ENCODE data around the gene FFAR2. TPM values are rescaled to one million over a fixed set of nuclear protein-coding genes. Genes with fewer than 3 reads are reported as not detected.

FFAR2 gene
- total RNA-seq, 1 donor from 2014 or later = not detected

DNA sequence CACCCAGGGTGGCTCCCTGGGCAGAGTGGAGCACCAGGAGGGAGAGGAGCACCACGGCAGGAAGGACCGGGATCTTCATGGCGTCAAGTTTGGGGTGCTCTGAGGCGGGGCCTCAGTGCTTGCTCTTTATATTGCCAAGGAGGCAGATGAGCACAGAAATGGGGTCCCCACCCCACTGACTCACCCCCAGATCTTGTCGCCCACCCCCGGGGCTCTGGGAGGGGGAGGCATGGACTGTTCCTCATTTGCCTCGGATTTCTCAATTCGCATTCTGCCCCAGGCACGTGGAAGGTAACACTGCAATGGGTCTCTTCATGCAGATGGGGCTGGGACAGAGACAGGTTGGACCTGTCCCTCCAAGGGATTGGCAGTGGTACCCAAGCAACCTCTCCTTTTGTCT lies 42.3 kb downstream of the FFAR2 start, which contains the start of gene KRTDAP:
Gene KRTDAP, minus strand, starts transcription at position 101 of the 400 bp plus-strand sequence. Its CDS starts 22 bp downstream, at position 79.
- H3K4me3 ChIP-seq = peak within 1 kb of the TSS in 1 of 2 donors; percentile 25

DNA sequence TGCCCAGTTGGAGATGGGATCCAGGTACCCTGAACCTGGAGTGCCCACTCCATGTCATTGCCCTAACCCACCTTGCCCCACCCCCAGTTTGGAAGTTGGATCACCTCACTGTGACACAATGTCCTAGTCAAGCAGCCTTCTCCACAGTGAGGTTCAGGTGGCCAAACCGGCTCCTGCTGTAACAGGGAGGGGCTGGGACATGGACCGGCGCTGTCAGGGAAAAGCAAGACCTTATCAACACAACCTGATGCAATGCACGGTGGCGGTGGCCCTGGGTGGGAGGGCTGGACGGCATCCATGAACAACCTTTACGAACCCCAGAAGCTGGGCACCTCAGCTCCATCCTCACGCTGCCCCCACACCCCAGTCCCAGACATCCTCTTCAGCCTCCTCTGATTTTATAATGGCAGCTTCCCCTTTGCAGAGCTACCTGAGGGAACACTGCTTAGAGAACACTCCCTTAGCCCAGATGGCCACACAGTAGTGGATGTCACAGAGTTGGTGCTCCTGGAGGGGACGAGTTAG lies 43.8 kb downstream of the FFAR2 start:
- H3K4me3 ChIP-seq = no peak overlapping the region
- H3K27ac ChIP-seq = no peak overlapping the region
- no peaks in the 10 kb centered on the region for H3K27me3 ChIP-seq
- DNase-seq (ENCODE audit: extremely low spot score in 2 of 2) = no peak
- intact Hi-C loops (cut with DNase I) = loop anchor here (1.0 to 10.0 kb wide), 2 partner anchors 35 to 137 kb away; partner anchors contain the start of gene FFAR3
- TF ChIP-seq POLR2AphosphoS5 (IDR thresholded peaks at IDR 0.05; ENCODE audit: insufficient read depth in 1 of 2, low read depth in 1 of 2) (peak; percentile 20 to 27), POLR2A (IDR thresholded peaks at IDR 0.05) (no peak)
- no peaks in the 10 kb centered on the region for H3K36me3 ChIP-seq
- peaks cover 5% of the 10 kb centered on the region for H3K4me1 ChIP-seq
- no peaks in the 10 kb centered on the region for H3K9me3 ChIP-seq

More for the DNA sequence above, 42.3 kb downstream of the FFAR2 start, which contains the start of gene KRTDAP:
- no peaks in the 10 kb centered on the region for H3K36me3 ChIP-seq
- peaks cover 5% of the 10 kb centered on the region for H3K4me1 ChIP-seq
- H3K9me3 ChIP-seq = no peaks in the 10 kb centered on the region
- H3K27ac ChIP-seq = no peak within 1 kb of the TSS
- DNase-seq (ENCODE audit: extremely low spot score in 2 of 2) = no peak
- H3K27me3 ChIP-seq = no peaks in the 10 kb centered on the region
- intact Hi-C loops (cut with DNase I) = loop anchor here (10.0 kb wide), 1 partner anchor 136 kb away; the partner anchor contains the start of gene FFAR3
- peak in 1 of 2 donors; percentile 10 for TF ChIP-seq POLR2AphosphoS5 (IDR thresholded peaks at IDR 0.05; ENCODE audit: insufficient read depth in 1 of 2, low read depth in 1 of 2)
- TF ChIP-seq POLR2A (IDR thresholded peaks at IDR 0.05) = no peak

DNA sequence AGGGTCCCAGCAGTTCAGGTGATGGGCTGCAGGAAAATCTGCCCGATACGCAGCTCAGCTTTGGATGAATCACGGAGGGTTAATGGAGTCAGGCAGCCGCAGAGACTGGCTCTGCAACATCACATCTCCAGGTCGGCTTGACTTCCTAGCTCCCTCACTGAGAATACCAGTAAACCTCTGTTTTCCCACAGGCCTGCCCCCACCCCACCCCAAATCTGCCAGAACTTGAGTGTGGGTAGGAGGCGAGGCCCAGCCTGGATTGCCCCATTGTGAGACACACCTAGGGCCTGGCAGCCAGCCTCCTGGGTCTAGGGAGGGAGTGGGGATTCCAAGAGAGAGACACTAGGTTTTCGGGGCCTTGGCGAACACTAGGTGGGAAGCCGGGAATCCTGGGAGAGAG lies 45.9 kb downstream of the FFAR2 start:
- Histone ChIP-seq H3K27me3 (no peaks in the 10 kb centered on the region), H3K4me1 (peaks cover 5% of the 10 kb centered on the region), H3K9me3 (no peaks in the 10 kb centered on the region), H3K36me3 (no peaks in the 10 kb centered on the region), H3K4me3 (no peak overlapping the region), H3K27ac (peak overlapping the region; percentile 48)
- intact Hi-C loops (cut with DNase I) = loop anchor here (10.0 kb wide), 1 partner anchor 139 kb away; the partner anchor contains the start of gene FFAR3
- TF ChIP-seq, protein P1, sequence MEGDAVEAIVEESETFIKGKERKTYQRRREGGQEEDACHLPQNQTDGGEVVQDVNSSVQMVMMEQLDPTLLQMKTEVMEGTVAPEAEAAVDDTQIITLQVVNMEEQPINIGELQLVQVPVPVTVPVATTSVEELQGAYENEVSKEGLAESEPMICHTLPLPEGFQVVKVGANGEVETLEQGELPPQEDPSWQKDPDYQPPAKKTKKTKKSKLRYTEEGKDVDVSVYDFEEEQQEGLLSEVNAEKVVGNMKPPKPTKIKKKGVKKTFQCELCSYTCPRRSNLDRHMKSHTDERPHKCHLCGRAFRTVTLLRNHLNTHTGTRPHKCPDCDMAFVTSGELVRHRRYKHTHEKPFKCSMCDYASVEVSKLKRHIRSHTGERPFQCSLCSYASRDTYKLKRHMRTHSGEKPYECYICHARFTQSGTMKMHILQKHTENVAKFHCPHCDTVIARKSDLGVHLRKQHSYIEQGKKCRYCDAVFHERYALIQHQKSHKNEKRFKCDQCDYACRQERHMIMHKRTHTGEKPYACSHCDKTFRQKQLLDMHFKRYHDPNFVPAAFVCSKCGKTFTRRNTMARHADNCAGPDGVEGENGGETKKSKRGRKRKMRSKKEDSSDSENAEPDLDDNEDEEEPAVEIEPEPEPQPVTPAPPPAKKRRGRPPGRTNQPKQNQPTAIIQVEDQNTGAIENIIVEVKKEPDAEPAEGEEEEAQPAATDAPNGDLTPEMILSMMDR (IDR thresholded peaks at IDR 0.05) = no peak
- no peak for TF ChIP-seq POLR2A (IDR thresholded peaks at IDR 0.05)
- no peak for TF ChIP-seq POLR2AphosphoS5 (IDR thresholded peaks at IDR 0.05; ENCODE audit: insufficient read depth in 1 of 2, low read depth in 1 of 2)
- no peak for DNase-seq (ENCODE audit: extremely low spot score in 2 of 2)

DNA sequence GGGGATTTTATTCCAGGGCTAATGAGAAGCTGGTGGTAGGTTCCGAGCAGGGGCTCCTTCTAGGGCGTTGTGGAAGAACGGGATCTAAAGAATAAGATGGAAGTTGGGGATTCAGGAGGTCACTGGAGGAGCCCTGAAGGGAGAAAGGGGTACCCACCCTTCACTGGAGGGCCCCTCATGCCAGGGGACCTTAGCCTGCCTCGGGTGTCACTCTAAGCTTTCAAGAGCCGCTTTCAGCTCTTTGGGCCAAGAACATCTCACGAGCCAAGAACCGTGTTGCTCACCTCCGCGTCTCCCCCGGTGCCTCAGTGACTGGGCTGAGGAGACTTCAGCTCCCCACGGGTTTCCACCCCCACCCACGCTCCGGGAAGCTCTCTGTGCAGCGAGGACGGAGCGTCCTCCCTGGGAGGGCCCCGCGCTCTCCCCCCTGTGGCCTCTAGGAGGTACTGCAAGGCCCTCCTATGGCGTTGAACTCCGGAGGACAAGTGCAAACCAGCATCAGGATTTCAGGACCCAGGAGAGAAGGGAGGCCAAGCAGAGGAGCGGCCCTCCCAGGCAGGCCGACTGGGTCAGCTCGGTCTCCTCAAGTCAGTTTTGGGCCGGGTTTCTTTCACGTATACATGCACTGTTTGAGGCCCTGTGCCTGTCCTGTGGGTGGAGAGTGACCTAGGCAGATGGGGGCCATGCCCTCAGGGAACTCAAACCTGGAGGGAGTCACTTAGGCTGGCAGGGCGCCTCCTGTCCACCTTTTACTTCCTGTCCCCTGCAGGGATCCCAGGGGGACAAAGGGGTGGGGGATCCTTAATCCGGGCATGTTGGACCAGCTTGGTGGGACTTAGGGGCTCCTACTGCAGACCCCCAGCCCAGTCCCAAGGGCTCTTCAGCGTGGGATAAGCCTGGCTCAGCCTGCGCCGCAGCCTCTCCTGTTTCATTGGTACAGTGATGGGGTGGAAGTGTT lies 47.3 kb downstream of the FFAR2 start:
- no peaks in the 10 kb centered on the region for H3K27me3 ChIP-seq
- no peaks in the 10 kb centered on the region for H3K9me3 ChIP-seq
- DNase-seq (ENCODE audit: extremely low spot score in 2 of 2) = no peak
- peaks cover 5% of the 10 kb centered on the region for H3K4me1 ChIP-seq
- TF ChIP-seq, protein P1 (IDR thresholded peaks at IDR 0.05) = peak; percentile 67 to 92 (median 78)
- TF ChIP-seq POLR2AphosphoS5 (IDR thresholded peaks at IDR 0.05; ENCODE audit: insufficient read depth in 1 of 2, low read depth in 1 of 2) (peak; percentile 26 to 31), POLR2A (IDR thresholded peaks at IDR 0.05) (no peak)
- intact Hi-C loops (cut with DNase I) = loop anchor here (10.0 kb wide), 1 partner anchor 141 kb away; the partner anchor contains the start of gene FFAR3
- peak overlapping the region; percentile 31 for H3K27ac ChIP-seq
- no peaks in the 10 kb centered on the region for H3K36me3 ChIP-seq
- no peak overlapping the region for H3K4me3 ChIP-seq

DNA sequence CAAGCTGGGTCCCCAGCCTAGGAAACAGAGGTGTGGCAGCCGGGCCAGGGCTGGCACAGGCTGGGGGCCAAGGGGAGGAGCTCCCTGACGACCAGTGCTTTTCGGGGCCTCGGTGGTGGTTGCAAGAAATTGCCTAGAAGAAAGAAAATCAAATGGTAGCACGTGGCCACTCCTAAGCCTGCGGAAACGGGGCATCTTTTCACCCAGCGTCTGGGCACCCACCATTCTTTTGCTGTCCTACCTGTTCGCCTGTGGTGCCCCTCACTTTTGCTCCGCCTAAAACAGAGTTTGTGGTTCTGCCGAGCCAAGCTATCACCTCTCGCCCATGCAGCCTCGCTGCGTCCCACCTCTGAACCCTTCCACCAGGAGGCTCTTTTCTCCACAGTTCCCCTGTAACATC lies 49.3 kb downstream of the FFAR2 start:
- Histone ChIP-seq H3K27me3 (no peaks in the 10 kb centered on the region), H3K27ac (no peak overlapping the region), H3K36me3 (no peaks in the 10 kb centered on the region), H3K9me3 (no peaks in the 10 kb centered on the region), H3K4me3 (no peak overlapping the region), H3K4me1 (peaks cover 14% of the 10 kb centered on the region)
- TF ChIP-seq POLR2A (IDR thresholded peaks at IDR 0.05) (no peak), POLR2AphosphoS5 (IDR thresholded peaks at IDR 0.05; ENCODE audit: insufficient read depth in 1 of 2, low read depth in 1 of 2) (no peak)
- TF ChIP-seq, protein P1 (IDR thresholded peaks at IDR 0.05) = no peak
- DNase-seq (ENCODE audit: extremely low spot score in 2 of 2) = no peak
- intact Hi-C loops (cut with DNase I) = loop anchor here (10.0 kb wide), 1 partner anchor 143 kb away; the partner anchor contains the start of gene FFAR3
